K562 (cell line): ENCODE measurements around the gene ZNF613. TPM values are rescaled to one million over a fixed set of nuclear protein-coding genes. Genes with fewer than 3 reads are reported as not detected.

Experiments
- BRF1 ChIP-seq: IDR thresholded peaks from 3 replicates; pipeline ENCODE4 v1.6.1; 2011; ENCODE audit warnings: borderline replicate concordance, mild to moderate bottlenecking; ENCODE audit not compliant: insufficient read length; ENCODE audit errors: extremely low read depth
- C11orf30 ChIP-seq: fragments of 450-650 bp; IDR thresholded peaks from 2 replicates; pipeline ENCODE4 v1.6.1; 2016; ENCODE audit warnings: low read depth, mild to moderate bottlenecking
- GATAD2B ChIP-seq: fragments of 450-650 bp; IDR thresholded peaks from 2 replicates; pipeline ENCODE4 v1.6.1; 2017; ENCODE audit warnings: mild to moderate bottlenecking, borderline replicate concordance
- KAT7 ChIP-seq: sonication (generic); formaldehyde crosslinking; IDR thresholded peaks from 2 replicates; pipeline ENCODE4 v1.8.0; 2022; ENCODE audit warnings: missing genetic modification reagents, mild to moderate bottlenecking, borderline replicate concordance
- MYBL2 ChIP-seq, 2 experiments: fragments of 450-650 bp in 1 of 2; sonication (generic) in 1 of 2; formaldehyde crosslinking in 1 of 2; IDR thresholded peaks; 2 replicates each; pipeline versions ENCODE4 v1.6.1 to v1.8.1; 2017 to 2022; ENCODE audit warnings: borderline replicate concordance in 1 of 2, inconsistent platforms in 1 of 2, low read depth in 1 of 2, mild to moderate bottlenecking in 1 of 2, missing genetic modification reagents in 1 of 2, moderate library complexity in 1 of 2
- NFYB ChIP-seq: IDR thresholded peaks from 2 replicates; pipeline ENCODE4 v1.6.1; 2011; ENCODE audit warnings: mild to moderate bottlenecking, moderate library complexity; ENCODE audit not compliant: insufficient read length; ENCODE audit errors: extremely low read depth
- PCBP2 ChIP-seq: fragments of 200-400 bp; formaldehyde crosslinking; IDR thresholded peaks from 2 replicates; pipeline ENCODE4 v1.6.1; 2018; ENCODE audit warnings: low read length, low read depth, mild to moderate bottlenecking, moderate library complexity; ENCODE audit not compliant: poor library complexity, severe bottlenecking
- THRAP3 ChIP-seq: fragments of 450-650 bp; IDR thresholded peaks from 2 replicates; pipeline ENCODE4 v1.6.1; 2016; ENCODE audit warnings: mild to moderate bottlenecking, inconsistent platforms, borderline replicate concordance
- ZBTB7A ChIP-seq: IDR thresholded peaks from 2 replicates; pipeline ENCODE4 v1.6.1; 2011; ENCODE audit warnings: low read depth, mild to moderate bottlenecking, low read length, moderate library complexity, borderline replicate concordance; ENCODE audit not compliant: control insufficient read depth
- ZKSCAN8 ChIP-seq: fragments of 200-800 bp; sonication (Bioruptor generic); IDR thresholded peaks from 2 replicates; pipeline ENCODE4 v1.6.1; 2016; ENCODE audit warnings: missing genetic modification characterization, missing compliant biosample characterization
- ZNF146 ChIP-seq: IDR thresholded peaks from one replicate; pipeline ENCODE4 v1.6.1; 2018; ENCODE audit warnings: missing compliant biosample characterization; ENCODE audit not compliant: unreplicated experiment
- ZNF695 ChIP-seq: fragments of 450-650 bp; formaldehyde crosslinking; IDR thresholded peaks from 2 replicates; pipeline ENCODE4 v1.4.0; 2020; ENCODE audit warnings: mild to moderate bottlenecking, moderate library complexity
- ZNF75A ChIP-seq: fragments of 450-650 bp; formaldehyde crosslinking; IDR thresholded peaks from 2 replicates; pipeline ENCODE4 v1.4.0; 2020; ENCODE audit warnings: mild to moderate bottlenecking
- polyA plus RNA-seq, 8 experiments: library from polyadenylated mRNA; depleted of rRNA in 4 of 8; stranded (reverse) in 5 of 8; unstranded in 3 of 8; fragments of >200 nt; fragmentation: Nextera tagmentation in 2 of 8; fragmentation: Illumina TruSeq in 1 of 8; extraction: Ambion mirVana in 2 of 8; extraction: Trizol in 1 of 8; gene quantifications; 2 replicates each; pipeline versions ENCODE4 v1.2.1 to v1.2.3, GENCODE V29; 2011 to 2014; ENCODE audit warnings: inconsistent platforms in 1 of 8, missing spikeins in 1 of 8
- total RNA-seq, 7 experiments: library from RNA; depleted of rRNA in 6 of 7; stranded (reverse); fragments of >200 nt in 6 of 7; fragmentation: Illumina TruSeq in 2 of 7; extraction: Trizol in 2 of 7; gene quantifications; 2 replicates each; pipeline versions ENCODE4 v1.2.1 to v1.2.3, GENCODE V29; 2011 to 2021; ENCODE audit warnings: low replicate concordance in 1 of 7
- TF ChIP-seq, protein P1 (sequence below), 2 experiments: IDR thresholded peaks; 2 replicates each; pipeline ENCODE4 v1.6.1; 2011; ENCODE audit warnings: borderline replicate concordance in 1 of 2, control low read depth in 1 of 2, low read depth in 1 of 2, low read length in 1 of 2, mild to moderate bottlenecking in 1 of 2, mixed read lengths in 1 of 2, moderate library complexity in 1 of 2; ENCODE audit not compliant: insufficient read depth in 1 of 2, insufficient read length in 1 of 2, poor library complexity in 1 of 2, severe bottlenecking in 1 of 2; ENCODE audit errors: extremely low read depth in 1 of 2
- TF ChIP-seq, protein P2 (sequence below): fragments of 200-800 bp; sonication (Bioruptor generic); IDR thresholded peaks from 2 replicates; pipeline ENCODE4 v1.6.1; 2017; ENCODE audit warnings: missing genetic modification characterization, missing compliant biosample characterization
- TF ChIP-seq, protein P3 (sequence below): fragments of 250-450 bp; sonication (Bioruptor Pico); IDR thresholded peaks from 2 replicates; pipeline ENCODE4 v1.8.0; 2021; ENCODE audit warnings: mild to moderate bottlenecking, moderate library complexity
- TF ChIP-seq, protein P4 (sequence below): fragments of 250-450 bp; sonication (Bioruptor Pico); IDR thresholded peaks from 2 replicates; pipeline ENCODE4 v1.9.0; 2021; ENCODE audit warnings: mild to moderate bottlenecking, inconsistent platforms
- TF ChIP-seq, protein P5 (sequence below): sonication (generic); formaldehyde crosslinking; IDR thresholded peaks from 2 replicates; pipeline ENCODE4 v1.5.0; 2020; ENCODE audit warnings: missing genetic modification reagents

ZNF613 gene
- total and polyA plus RNA-seq, 9 of the 15 experiments (the other 6 are each of a cell fraction or from before 2014, with no cell fraction given), result 2.1 to 4.5 (median 2.7) TPM

DNA sequence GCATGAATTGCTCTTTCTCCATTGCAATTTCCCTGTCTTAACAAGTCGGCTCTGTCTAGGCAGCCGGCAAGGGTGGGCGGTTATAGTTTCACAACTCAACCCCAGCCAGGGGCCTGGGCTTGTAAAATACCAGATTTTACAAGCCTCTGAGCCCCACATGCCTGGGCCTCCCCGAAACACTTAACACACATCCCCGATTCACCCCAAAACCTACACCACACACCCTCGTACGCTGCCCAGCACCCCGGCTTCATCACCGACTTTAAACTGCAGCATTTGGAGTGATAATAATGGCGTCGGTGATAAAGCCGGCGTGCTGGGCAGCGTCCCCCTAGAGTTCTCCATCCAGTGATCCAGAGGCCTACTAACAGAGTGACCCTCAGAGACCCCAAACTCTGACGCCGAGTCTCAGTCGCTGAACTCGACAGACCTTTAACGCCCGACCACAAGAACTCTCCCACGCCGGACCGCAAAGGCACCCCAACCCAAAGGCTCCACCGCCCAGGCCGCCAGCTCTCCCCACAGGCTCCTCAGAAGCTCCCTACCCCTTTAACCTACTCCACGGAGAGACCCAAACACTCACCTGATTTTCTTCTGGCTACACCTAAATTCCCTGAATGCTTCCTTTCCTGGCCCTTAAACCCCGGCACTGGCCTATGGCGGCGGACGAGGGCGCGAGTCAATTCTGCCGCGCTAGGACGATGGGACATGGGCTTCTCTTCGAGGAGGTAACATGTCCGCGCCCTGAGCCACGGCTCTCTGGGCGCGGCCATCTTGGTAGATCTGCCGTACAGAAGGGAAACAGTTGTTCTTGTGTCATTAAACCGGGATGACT lies 22.7 kb upstream of the ZNF613 start, which contains the start of gene ZNF649 (continued):
- TF ChIP-seq, protein P1, sequence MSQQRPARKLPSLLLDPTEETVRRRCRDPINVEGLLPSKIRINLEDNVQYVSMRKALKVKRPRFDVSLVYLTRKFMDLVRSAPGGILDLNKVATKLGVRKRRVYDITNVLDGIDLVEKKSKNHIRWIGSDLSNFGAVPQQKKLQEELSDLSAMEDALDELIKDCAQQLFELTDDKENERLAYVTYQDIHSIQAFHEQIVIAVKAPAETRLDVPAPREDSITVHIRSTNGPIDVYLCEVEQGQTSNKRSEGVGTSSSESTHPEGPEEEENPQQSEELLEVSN (IDR thresholded peaks at IDR 0.05; ENCODE audit: borderline replicate concordance in 1 of 2, extremely low read depth in 1 of 2, insufficient read depth in 1 of 2, insufficient read length in 1 of 2, low read depth in 1 of 2, low read length in 1 of 2, poor library complexity in 1 of 2, severe bottlenecking in 1 of 2), result peak; percentile 67 to 84
- TF ChIP-seq ZBTB7A (peak; percentile 54; the same call in 1 of the 2 replicates), ZNF75A (CRISPR knock-in tag) (no peak), ZNF146 (no peak), GATAD2B (no peak), BRF1 (no peak), THRAP3 (no peak), KAT7 (CRISPR knock-in tag) (no peak), ZNF695 (no peak), NFYB (no peak), C11orf30 (no peak), MYBL2 (IDR thresholded peaks at IDR 0.05; ENCODE audit: low read depth) (peak; percentile 68), MYBL2 (CRISPR knock-in tag; IDR thresholded peaks at IDR 0.05; ENCODE audit: borderline replicate concordance) (no peak), ZKSCAN8 (CRISPR knock-in tag) (peak; percentile 72; the same call in 1 of the 2 replicates), PCBP2 (no peak)
- TF ChIP-seq, protein P2, sequence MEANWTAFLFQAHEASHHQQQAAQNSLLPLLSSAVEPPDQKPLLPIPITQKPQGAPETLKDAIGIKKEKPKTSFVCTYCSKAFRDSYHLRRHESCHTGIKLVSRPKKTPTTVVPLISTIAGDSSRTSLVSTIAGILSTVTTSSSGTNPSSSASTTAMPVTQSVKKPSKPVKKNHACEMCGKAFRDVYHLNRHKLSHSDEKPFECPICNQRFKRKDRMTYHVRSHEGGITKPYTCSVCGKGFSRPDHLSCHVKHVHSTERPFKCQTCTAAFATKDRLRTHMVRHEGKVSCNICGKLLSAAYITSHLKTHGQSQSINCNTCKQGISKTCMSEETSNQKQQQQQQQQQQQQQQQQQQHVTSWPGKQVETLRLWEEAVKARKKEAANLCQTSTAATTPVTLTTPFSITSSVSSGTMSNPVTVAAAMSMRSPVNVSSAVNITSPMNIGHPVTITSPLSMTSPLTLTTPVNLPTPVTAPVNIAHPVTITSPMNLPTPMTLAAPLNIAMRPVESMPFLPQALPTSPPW (CRISPR knock-in tag), result peak; percentile 39; the same call in 1 of the 2 replicates
- TF ChIP-seq, protein P3, sequence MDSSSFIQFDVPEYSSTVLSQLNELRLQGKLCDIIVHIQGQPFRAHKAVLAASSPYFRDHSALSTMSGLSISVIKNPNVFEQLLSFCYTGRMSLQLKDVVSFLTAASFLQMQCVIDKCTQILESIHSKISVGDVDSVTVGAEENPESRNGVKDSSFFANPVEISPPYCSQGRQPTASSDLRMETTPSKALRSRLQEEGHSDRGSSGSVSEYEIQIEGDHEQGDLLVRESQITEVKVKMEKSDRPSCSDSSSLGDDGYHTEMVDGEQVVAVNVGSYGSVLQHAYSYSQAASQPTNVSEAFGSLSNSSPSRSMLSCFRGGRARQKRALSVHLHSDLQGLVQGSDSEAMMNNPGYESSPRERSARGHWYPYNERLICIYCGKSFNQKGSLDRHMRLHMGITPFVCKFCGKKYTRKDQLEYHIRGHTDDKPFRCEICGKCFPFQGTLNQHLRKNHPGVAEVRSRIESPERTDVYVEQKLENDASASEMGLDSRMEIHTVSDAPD (CRISPR knock-in tag), result no peak
- TF ChIP-seq, protein P4, sequence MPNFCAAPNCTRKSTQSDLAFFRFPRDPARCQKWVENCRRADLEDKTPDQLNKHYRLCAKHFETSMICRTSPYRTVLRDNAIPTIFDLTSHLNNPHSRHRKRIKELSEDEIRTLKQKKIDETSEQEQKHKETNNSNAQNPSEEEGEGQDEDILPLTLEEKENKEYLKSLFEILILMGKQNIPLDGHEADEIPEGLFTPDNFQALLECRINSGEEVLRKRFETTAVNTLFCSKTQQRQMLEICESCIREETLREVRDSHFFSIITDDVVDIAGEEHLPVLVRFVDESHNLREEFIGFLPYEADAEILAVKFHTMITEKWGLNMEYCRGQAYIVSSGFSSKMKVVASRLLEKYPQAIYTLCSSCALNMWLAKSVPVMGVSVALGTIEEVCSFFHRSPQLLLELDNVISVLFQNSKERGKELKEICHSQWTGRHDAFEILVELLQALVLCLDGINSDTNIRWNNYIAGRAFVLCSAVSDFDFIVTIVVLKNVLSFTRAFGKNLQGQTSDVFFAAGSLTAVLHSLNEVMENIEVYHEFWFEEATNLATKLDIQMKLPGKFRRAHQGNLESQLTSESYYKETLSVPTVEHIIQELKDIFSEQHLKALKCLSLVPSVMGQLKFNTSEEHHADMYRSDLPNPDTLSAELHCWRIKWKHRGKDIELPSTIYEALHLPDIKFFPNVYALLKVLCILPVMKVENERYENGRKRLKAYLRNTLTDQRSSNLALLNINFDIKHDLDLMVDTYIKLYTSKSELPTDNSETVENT, result no peak
- TF ChIP-seq, protein P5, sequence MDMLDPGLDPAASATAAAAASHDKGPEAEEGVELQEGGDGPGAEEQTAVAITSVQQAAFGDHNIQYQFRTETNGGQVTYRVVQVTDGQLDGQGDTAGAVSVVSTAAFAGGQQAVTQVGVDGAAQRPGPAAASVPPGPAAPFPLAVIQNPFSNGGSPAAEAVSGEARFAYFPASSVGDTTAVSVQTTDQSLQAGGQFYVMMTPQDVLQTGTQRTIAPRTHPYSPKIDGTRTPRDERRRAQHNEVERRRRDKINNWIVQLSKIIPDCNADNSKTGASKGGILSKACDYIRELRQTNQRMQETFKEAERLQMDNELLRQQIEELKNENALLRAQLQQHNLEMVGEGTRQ (CRISPR knock-in tag), result no peak
